Stimulated activated CD4-positive, alpha-beta T cell treated with anti-CD3 and anti-CD28 coated beads, Interleukin-2, amount 100 ng/mL, for 24 hours (primary cell): Measurements from ENCODE around the gene OAS1.
A peak's percentile ranks its signal among the peaks of the same experiment; 100 is the strongest.

Experiments
- DNase-seq, 2 donors: peaks; one replicate each; pipeline ENCODE4 v3.0.0-alpha.2; 2020

The OAS1 gene

GRCh38 chr12:112906712-112907414 is at the start of gene OAS1:
Gene OAS1, plus strand, starts transcription at chr12:112906962. Its CDS starts 78 bp downstream, at chr12:112907040.
- peak in 1 of 2 donors; percentile 9 for DNase-seq

DNA sequence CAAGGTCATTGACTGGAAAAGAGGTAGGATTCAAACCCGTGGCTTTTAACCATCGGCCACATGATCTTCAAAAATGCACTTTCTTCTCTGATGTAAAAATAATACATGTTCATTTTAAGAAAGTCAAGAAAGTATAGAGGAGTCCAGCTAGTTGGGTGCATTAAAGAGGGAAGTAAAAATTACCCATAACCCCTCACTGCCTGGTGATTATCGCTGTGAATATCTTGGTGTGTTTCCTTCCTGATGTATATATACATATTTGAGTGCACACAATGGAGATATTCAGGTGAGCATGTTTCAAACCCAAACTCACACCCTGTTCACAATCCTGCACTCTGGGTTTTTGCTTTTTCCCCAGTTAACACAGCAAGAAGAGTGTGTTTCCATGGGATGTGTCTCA is 47.5 kb upstream of the OAS1 start:
- no peak for DNase-seq

DNA sequence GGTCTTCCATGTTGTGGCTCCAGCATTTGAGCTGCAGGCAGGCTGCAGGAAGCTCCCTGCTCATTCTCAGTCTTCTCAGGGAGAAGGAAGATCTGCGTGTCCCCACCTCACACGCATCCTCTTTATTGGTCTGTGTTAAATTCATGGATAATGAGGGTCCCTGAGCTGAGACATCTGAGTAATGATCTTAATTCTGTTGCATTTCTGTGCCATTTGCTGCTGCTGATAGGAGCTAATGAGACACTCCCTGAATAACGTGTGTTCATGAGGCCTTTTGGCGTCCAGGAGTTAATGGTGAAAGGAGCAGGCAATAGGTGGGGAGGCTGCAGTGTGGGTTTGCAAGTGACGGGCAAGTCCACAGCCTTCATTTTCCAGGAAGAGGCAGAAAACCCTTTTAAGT is 46.6 kb upstream of the OAS1 start:
- no peak for DNase-seq

DNA sequence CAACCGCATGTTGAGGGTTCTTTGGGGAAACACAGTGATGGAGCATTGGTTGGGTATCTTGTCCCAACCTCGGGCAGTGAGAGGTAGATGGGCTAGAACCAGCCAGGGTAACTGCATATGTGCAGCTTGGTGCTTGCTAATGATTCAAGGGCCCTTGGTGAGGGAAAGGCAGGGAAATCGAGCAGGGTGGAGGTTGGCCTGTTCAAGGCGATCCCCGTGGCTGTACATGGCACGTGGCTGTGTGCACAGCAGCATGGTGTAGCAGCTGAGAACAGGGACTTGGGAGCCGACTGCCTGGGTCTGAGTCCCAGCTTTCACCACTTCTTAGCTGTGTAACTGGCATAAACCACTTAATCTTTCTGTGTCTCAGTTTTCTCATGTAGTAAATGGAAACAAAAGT is 45.5 kb upstream of the OAS1 start:
- no peak for DNase-seq

- DNase-seq: no peak
Observed at GRCh38 chr12:112862636-112863290, 44.0 kb upstream of the OAS1 start.

DNA sequence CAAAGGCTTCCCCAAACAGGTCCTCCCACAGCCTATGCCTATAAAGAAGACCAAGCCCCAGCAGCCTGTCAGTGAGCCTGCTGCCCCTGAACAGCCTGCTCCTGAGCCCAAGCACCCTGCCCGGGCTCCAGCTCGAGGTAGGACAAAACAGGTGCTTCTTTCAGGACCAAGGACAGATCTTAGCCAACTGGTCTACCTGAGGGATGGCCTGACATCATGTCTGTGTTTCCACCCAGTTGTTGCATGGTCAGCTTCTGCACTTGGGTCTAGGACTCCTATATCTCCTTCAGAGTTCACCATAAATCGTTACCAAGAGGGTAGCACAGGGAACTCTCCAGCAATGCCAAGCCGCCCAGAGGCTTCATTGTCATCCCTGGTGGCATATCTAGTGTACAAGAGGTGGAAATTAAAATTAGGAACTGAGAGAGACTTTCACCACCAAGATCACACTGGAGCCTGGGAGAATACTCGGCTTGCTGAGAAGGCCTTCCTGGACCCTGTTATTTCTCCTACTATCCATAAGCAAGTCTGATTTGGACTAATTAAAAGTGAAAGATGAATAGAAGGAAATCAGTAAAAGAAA is 38.2 kb upstream of the OAS1 start:
- DNase-seq: no peak

- no peak for DNase-seq
Observed at GRCh38 chr12:112869091-112869490, 37.7 kb upstream of the OAS1 start.

DNA sequence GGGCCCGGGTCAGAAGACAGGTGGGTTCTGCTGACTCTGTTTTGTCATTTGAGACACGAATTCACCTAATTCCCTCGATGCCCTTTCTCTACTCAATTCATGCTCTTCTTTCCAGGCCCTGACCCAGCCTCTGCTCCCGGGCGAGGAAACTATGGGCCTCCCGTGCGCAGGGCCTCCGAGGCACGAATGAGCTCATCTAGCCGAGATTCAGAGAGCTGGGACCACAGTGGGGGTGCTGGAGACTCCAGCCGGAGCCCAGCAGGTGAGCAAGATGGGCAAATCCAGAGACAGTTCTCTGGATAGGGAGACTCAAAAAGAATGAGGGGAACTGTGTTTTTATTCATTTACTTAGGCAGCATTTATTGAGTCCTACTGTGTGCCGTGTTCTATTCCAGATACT is 37.0 kb upstream of the OAS1 start:
- DNase-seq: no peak

DNA sequence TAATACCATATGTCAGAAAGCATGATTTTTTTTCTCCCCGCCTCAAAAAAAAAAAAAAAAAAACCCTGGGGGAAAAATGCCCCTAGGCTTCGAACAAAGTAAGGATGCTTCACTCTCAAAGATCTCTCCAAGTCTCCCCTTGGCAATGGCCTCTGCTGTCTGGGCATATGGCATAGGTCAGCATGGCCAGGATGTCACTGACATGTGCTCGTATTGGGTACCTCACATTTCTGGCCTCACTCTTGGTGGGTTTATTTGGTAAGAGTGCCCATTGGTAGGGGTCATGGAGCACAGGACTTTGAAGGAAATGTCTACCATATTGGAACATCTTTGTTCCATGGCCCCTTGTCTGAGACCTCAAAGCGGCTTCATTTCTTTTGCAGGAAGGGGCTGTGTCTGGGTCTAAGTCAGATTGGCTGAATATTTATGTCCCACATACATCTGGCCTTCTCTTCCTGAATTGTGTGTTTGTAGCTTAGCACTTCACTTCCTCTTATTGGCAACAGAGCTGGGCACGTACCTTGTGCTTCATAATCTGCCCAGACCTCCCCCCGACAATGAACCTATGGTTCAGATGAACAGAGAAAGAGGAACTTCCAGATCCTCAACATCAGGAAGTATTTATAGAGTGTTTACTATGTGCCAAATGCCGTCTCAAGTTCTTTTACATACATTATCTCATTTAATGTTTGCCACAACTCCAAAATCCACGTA is 36.3 kb upstream of the OAS1 start:
- no peak for DNase-seq

DNA sequence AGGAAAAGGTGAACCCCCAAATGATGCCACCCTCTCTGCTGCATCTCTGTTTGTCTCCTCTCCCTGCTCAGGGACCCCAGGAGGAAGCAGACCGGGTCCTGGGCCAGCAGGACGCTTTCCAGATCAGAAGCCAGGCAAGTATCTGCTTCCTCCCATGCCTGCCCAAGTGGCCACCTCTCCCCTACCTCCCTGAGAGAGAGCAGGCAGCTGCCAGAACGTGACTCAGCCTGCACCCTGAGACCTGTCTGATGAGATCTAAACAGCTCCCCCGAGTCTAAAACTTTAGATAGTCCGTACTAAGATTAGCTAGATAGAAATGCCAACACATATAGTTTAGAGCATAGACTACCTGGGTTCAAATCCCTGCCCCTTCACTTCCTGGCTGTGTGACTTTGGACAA is 31.2 kb upstream of the OAS1 start:
- DNase-seq: no peak

DNA sequence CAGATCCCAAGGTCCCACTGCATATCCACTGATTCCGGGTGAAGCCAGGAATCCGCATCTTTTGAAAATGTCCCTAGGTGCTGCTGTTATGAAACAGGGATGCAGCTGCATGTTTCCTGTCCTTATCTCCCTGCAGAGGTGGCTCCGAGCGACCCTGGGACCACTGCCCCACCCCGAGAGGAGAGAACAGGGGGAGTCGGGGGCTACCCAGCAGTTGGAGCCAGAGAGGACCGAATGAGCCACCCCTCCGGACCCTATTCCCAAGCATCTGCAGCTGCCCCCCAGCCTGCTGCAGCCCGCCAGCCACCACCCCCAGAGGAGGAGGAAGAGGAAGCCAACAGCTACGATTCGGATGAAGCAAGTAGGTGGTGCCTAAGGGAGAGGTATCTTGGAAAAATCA is 30.3 kb upstream of the OAS1 start:
- no peak for DNase-seq

- DNase-seq: no peak
Observed at GRCh38 chr12:112877006-112877405, 29.8 kb upstream of the OAS1 start.

DNA sequence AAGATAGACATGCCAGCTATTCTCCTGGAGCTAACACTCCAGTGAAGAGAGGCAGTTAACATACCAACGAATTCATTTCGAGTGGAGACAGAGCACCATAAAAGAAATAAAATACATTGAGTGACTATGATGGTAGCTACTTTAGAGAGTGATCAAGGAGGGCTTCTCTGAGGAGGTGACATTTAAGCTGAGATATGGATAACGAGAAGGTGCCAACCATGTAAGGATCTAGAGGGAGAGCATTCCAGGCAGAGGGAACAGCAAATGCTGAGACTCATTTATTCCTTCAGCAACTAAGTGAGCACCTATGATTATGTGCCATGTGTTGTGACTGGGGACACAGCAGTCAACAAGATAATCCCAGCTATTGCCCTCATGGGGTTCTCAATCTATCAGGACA is 28.3 kb upstream of the OAS1 start:
- DNase-seq: no peak

DNA sequence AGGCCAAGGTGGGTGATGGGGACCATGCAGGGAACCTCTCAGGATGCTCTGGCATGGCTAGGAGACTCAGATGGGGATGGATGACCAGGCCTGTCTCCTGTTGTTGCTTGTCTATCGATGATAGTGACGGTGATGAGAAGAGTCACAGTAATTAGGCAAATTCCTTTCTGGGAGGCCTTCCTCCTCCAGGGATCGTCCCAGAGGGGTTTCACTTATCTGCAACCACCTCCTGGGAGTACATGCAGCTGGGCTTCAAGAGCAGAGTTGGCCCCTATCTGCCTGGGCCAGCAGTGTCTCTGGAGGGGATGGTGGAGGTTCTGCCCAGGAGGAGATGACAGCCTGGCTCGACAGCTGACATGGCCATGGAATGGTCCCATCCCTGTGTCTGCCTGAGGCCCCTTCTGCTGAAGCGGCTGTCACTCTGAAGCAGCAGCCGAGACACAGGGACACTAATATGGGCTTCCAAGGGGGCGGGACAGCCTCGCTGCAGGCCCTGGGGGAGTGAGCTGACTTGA is 27.5 kb upstream of the OAS1 start:
- DNase-seq: no peak

GRCh38 chr12:112881602-112882001 is 25.2 kb upstream of the OAS1 start:
- no peak for DNase-seq

- no peak for DNase-seq
Observed at GRCh38 chr12:112885236-112885635, 21.5 kb upstream of the OAS1 start.

- no peak for DNase-seq
Observed at GRCh38 chr12:112887550-112887949, 19.2 kb upstream of the OAS1 start.

- DNase-seq: no peak
Observed at GRCh38 chr12:112891093-112892024, 15.4 kb upstream of the OAS1 start.

- no peak for DNase-seq
Observed at GRCh38 chr12:112892856-112893255, 13.9 kb upstream of the OAS1 start.

DNA sequence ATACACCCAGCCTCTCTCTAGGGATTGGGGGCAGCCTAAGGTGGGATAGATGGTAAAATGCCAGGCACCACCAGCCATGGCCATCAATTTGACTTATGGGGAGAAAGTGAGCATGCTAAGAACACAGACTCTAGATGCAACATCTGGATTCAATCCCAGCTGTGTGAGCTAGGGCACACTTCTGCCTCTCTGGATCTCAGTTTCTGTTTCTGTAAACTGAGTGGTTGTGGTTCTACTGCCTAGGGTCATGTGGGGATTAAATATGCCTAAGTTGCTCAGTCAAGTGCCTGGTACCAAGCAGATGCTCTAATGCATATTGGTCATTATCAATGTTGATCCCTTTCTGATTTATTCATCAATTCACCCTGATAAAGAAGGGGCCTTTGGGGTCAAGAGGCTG is 12.6 kb upstream of the OAS1 start:
- DNase-seq: no peak

- DNase-seq: no peak
Observed at GRCh38 chr12:112898380-112898779, 8.4 kb upstream of the OAS1 start.
